ENCODE data around the gene BTBD18. TPM values are rescaled to one million over a fixed set of nuclear protein-coding genes. Genes with fewer than 3 reads are reported as not detected.

The BTBD18 gene
- total and polyA plus RNA-seq, 2 of the 13 experiments (the other 11 are each of a cell fraction or from before 2014, with no cell fraction given), result not detected

DNA sequence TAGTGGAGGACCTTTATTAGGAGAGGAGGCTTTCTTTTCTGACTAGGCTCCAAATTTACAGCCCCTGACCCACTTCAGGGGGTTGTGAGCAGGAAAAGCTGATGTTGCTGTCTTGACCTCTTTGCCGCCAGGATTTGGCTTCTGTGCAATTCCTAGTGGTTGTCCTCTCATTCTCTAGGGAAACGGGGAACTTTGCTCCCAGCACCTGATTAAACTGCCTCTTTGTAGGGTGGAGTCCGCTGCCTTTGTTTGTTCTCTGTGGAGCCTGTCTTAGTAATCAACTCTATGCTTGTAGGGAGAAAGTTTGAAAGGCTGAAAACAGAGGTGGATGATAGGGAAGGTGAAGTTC, 26.3 kb upstream of the BTBD18 start (continued):
- TF ChIP-seq, protein P1, sequence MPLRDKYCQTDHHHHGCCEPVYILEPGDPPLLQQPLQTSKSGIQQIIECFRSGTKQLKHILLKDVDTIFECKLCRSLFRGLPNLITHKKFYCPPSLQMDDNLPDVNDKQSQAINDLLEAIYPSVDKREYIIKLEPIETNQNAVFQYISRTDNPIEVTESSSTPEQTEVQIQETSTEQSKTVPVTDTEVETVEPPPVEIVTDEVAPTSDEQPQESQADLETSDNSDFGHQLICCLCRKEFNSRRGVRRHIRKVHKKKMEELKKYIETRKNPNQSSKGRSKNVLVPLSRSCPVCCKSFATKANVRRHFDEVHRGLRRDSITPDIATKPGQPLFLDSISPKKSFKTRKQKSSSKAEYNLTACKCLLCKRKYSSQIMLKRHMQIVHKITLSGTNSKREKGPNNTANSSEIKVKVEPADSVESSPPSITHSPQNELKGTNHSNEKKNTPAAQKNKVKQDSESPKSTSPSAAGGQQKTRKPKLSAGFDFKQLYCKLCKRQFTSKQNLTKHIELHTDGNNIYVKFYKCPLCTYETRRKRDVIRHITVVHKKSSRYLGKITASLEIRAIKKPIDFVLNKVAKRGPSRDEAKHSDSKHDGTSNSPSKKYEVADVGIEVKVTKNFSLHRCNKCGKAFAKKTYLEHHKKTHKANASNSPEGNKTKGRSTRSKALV (CRISPR knock-in tag; IDR thresholded peaks at IDR 0.05), result no peak
- TF ChIP-seq ZNF747 (CRISPR knock-in tag; IDR thresholded peaks at IDR 0.05; ENCODE audit: borderline replicate concordance) (no peak), NCOA5 (CRISPR knock-in tag; IDR thresholded peaks at IDR 0.05) (no peak), ZNF17 (CRISPR knock-in tag; IDR thresholded peaks at IDR 0.05) (no peak), HNRNPK (IDR thresholded peaks at IDR 0.05; ENCODE audit: low read depth, low read length, poor library complexity, severe bottlenecking) (no peak), PHF21A (CRISPR knock-in tag; IDR thresholded peaks at IDR 0.05) (no peak), ZNF567 (CRISPR knock-in tag; IDR thresholded peaks at IDR 0.05; ENCODE audit: borderline replicate concordance) (no peak), TCF7 (IDR thresholded peaks at IDR 0.05; ENCODE audit: low read depth) (0 out of 2 replicates have a peak, but pooled peaks have one; percentile 20), ARID2 (CRISPR knock-in tag; IDR thresholded peaks at IDR 0.05; ENCODE audit: borderline replicate concordance) (no peak), ELF3 (CRISPR knock-in tag; IDR thresholded peaks at IDR 0.05) (peak; percentile 38; the same call in 1 of the 2 replicates), FLYWCH1 (CRISPR knock-in tag; IDR thresholded peaks at IDR 0.05) (no peak), HDAC2 (CRISPR knock-in tag; IDR thresholded peaks at IDR 0.05) (peak; percentile 32; the same call in 1 of the 2 replicates), MIXL1 (CRISPR knock-in tag; IDR thresholded peaks at IDR 0.05) (no peak), MED1 (CRISPR knock-in tag; IDR thresholded peaks at IDR 0.05) (no peak), ZNF772 (CRISPR knock-in tag; IDR thresholded peaks at IDR 0.05) (no peak; the same call in none of the 2 replicates), KLF16 (CRISPR knock-in tag; IDR thresholded peaks at IDR 0.05) (peak in 1 of 2 experiments; percentile 37; a peak in 1 of 4 replicates), BRCA1 (CRISPR knock-in tag; IDR thresholded peaks at IDR 0.05) (no peak)
- TF ChIP-seq, protein P2, sequence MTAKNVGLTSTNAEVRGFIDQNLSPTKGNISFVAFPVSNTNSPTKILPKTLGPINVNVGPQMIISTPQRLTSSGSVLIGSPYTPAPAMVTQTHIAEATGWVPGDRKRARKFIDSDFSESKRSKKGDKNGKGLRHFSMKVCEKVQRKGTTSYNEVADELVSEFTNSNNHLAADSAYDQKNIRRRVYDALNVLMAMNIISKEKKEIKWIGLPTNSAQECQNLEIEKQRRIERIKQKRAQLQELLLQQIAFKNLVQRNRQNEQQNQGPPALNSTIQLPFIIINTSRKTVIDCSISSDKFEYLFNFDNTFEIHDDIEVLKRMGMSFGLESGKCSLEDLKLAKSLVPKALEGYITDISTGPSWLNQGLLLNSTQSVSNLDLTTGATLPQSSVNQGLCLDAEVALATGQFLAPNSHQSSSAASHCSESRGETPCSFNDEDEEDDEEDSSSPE (CRISPR knock-in tag; IDR thresholded peaks at IDR 0.05), result no peak; the same call in 1 of the 2 replicates
- TF ChIP-seq, protein P3, sequence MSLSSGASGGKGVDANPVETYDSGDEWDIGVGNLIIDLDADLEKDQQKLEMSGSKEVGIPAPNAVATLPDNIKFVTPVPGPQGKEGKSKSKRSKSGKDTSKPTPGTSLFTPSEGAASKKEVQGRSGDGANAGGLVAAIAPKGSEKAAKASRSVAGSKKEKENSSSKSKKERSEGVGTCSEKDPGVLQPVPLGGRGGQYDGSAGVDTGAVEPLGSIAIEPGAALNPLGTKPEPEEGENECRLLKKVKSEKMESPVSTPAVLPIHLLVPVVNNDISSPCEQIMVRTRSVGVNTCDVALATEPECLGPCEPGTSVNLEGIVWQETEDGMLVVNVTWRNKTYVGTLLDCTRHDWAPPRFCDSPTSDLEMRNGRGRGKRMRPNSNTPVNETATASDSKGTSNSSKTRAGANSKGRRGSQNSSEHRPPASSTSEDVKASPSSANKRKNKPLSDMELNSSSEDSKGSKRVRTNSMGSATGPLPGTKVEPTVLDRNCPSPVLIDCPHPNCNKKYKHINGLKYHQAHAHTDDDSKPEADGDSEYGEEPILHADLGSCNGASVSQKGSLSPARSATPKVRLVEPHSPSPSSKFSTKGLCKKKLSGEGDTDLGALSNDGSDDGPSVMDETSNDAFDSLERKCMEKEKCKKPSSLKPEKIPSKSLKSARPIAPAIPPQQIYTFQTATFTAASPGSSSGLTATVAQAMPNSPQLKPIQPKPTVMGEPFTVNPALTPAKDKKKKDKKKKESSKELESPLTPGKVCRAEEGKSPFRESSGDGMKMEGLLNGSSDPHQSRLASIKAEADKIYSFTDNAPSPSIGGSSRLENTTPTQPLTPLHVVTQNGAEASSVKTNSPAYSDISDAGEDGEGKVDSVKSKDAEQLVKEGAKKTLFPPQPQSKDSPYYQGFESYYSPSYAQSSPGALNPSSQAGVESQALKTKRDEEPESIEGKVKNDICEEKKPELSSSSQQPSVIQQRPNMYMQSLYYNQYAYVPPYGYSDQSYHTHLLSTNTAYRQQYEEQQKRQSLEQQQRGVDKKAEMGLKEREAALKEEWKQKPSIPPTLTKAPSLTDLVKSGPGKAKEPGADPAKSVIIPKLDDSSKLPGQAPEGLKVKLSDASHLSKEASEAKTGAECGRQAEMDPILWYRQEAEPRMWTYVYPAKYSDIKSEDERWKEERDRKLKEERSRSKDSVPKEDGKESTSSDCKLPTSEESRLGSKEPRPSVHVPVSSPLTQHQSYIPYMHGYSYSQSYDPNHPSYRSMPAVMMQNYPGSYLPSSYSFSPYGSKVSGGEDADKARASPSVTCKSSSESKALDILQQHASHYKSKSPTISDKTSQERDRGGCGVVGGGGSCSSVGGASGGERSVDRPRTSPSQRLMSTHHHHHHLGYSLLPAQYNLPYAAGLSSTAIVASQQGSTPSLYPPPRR (CRISPR knock-in tag; IDR thresholded peaks at IDR 0.05; ENCODE audit: borderline replicate concordance), result no peak
- TF ChIP-seq, protein P4, sequence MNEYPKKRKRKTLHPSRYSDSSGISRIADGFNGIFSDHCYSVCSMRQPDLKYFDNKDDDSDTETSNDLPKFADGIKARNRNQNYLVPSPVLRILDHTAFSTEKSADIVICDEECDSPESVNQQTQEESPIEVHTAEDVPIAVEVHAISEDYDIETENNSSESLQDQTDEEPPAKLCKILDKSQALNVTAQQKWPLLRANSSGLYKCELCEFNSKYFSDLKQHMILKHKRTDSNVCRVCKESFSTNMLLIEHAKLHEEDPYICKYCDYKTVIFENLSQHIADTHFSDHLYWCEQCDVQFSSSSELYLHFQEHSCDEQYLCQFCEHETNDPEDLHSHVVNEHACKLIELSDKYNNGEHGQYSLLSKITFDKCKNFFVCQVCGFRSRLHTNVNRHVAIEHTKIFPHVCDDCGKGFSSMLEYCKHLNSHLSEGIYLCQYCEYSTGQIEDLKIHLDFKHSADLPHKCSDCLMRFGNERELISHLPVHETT (CRISPR knock-in tag; conservative IDR thresholded peaks at IDR 0.05), result no peak
- TF ChIP-seq, protein P5, sequence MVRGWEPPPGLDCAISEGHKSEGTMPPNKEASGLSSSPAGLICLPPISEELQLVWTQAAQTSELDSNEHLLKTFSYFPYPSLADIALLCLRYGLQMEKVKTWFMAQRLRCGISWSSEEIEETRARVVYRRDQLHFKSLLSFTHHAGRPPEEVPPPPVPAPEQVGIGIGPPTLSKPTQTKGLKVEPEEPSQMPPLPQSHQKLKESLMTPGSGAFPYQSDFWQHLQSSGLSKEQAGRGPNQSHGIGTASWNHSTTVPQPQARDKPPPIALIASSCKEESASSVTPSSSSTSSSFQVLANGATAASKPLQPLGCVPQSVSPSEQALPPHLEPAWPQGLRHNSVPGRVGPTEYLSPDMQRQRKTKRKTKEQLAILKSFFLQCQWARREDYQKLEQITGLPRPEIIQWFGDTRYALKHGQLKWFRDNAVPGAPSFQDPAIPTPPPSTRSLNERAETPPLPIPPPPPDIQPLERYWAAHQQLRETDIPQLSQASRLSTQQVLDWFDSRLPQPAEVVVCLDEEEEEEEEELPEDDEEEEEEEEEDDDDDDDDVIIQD (CRISPR knock-in tag; IDR thresholded peaks at IDR 0.05; ENCODE audit: low read depth), result no peak

All from HepG2 (cell line).